ENCODE results near the gene COG5. TPM values are rescaled to one million over a fixed set of nuclear protein-coding genes. Genes with fewer than 3 reads are reported as not detected.

COG5 gene
- total RNA-seq, 4 donors from 2014 or later = 34.8 to 74.1 (median 41.2) TPM

DNA sequence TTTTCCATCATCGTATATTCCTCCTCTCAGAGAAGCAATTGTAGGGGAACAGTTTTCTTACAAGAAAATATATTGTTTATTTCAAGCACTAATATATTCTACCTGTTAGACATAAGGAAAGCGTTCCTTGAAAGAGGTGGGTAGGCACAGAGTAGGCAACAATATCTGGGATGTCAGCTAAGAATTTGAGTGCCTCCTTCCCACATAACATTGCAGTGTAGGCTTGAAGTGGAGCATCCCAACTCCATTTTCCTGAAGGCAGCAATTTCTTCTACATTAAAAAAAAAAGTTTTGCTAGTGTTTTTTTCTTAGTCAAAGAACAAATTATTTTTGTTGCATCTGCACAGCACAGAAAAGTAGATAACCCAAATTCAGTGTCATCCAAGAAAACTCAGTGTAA lies 37.1 kb upstream of the COG5 start:
- DNase-seq (ENCODE audit: low spot score) (no peak), ATAC-seq (ENCODE audit: low FRiP score) (no peak)
- TF ChIP-seq, protein P1, sequence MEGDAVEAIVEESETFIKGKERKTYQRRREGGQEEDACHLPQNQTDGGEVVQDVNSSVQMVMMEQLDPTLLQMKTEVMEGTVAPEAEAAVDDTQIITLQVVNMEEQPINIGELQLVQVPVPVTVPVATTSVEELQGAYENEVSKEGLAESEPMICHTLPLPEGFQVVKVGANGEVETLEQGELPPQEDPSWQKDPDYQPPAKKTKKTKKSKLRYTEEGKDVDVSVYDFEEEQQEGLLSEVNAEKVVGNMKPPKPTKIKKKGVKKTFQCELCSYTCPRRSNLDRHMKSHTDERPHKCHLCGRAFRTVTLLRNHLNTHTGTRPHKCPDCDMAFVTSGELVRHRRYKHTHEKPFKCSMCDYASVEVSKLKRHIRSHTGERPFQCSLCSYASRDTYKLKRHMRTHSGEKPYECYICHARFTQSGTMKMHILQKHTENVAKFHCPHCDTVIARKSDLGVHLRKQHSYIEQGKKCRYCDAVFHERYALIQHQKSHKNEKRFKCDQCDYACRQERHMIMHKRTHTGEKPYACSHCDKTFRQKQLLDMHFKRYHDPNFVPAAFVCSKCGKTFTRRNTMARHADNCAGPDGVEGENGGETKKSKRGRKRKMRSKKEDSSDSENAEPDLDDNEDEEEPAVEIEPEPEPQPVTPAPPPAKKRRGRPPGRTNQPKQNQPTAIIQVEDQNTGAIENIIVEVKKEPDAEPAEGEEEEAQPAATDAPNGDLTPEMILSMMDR (IDR thresholded peaks at IDR 0.05) = no peak

DNA sequence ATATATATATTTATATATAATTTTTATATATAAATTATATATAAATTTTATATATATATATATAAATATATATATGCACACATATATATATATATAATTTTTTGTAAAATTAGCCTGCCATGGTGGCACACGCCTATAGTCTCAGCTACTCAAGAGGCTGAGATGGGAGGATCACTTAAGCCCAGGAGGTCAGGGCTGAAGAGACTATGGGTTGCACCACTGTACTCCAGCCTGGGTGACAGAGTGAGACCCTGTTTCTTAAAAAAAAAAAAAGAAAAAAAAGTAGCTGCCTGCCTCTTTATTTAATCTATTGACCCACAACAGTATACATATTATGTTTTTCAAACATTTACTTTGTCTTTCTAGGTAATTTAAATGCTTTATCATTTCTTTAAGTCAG lies 35.5 kb upstream of the COG5 start:
- TF ChIP-seq, protein P1 (IDR thresholded peaks at IDR 0.05) = no peak
- no peak for ATAC-seq (ENCODE audit: low FRiP score)
- no peak for DNase-seq (ENCODE audit: low spot score)

DNA sequence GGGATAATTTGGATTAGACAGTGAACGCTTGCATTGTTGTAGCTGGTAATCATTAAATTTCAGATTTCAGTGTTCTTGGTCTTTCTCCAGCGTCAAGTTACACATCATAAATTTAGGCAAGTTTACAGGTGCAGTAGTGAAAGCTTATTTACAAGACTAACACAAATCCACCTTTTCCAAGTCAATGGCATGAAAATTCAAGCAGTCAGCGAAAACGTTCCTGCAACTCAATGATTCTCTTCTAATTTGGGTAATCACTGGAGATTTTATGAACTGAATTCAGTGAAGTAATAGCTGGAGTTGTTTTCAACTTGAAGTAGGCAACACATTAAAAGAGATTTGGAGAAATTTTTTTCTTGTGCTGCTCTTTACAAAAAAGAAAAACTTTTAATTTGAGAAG lies 34.2 kb upstream of the COG5 start:
- TF ChIP-seq, protein P1 (IDR thresholded peaks at IDR 0.05) = no peak
- DNase-seq (ENCODE audit: low spot score) (no peak), ATAC-seq (ENCODE audit: low FRiP score) (no peak)

DNA sequence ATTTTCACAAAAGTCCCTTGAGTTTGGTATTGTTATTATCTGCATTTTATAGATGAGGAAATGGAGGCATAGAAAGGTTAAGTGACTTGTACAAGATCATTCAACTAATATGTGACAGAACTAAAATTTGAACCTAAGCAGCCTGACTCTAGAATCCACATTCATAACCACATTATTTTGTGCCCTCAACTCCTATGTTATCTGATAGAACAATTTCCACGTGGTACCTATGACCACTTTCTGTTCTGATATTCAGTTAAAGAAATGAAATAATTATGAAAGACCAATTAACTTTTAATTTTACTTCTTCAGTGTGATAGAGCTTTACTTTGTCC lies 33.8 kb upstream of the COG5 start:
- ATAC-seq (ENCODE audit: low FRiP score) (no peak), DNase-seq (ENCODE audit: low spot score) (no peak)
- TF ChIP-seq, protein P1 (IDR thresholded peaks at IDR 0.05) = no peak

DNA sequence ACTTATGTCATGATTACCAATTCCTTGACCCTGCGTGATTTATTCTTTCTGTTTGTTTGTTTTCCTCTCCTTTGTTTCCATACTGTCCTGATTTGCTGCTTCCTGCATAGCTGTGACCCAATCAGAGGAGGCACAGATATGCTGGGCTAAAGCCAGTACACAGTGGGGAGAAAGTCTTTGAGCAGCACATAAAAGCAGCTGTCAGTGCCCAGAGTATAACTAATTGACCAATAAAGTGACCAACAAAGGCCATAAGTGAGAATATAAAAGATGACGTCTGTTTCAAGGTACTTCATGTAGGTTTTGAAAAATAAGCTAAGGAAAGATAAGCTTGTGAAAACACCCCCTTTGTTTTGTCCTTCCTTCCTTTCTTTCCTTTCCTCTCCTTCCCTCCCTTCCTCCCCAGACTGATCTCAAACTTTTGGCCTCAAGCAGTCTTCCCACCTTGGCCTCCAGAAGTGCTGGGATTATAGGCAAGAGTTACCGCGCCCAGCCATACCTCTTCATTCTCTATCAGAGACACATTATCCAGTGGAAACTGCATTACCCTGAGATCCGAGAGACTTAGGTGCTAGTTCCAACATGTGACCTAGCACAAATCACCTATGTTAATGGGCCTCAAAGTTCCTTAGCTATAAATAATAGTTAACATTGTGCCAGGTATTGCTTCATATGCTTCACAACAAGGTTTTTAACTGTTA lies 33.3 kb upstream of the COG5 start:
- TF ChIP-seq, protein P1 (IDR thresholded peaks at IDR 0.05) = no peak
- ATAC-seq (ENCODE audit: low FRiP score) = no peak
- DNase-seq (ENCODE audit: low spot score) = no peak

DNA sequence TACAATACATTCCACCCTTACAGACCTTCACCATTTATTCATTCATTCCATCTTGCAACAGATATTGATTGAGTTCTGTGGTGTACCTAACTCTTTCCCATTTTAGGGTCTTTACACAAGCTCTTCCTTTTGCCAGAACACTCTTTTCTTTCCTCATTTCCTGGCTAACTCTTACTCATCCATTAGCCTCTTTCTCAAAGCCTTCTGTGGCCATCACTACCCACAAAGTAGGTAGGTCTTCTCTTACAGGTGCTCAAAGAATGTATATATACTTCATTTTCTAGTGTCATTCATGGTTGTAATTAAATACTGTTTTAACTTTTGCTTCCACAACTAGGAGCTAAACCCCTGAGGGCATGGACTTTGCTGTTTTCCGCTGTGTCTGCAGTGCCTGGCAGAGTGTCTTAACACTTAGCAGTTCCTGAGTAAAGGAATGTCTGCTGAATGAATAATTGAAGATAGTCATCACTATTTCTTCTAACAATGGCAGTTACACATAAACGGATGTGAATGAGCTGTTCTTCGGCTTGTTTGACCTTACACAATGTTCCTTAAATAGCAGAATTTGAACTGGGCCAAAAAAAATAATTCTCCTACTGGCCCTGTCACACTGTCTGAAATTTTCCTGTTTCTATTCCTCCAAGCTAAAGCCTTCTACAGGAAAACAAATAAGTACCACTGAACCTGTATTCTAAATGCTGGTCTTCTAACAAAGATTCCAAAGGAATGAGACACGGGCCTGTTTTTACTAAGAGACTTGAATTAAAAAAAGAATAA lies 31.4 kb upstream of the COG5 start:
- TF ChIP-seq, protein P1 (IDR thresholded peaks at IDR 0.05) = no peak
- no peak for ATAC-seq (ENCODE audit: low FRiP score)
- DNase-seq (ENCODE audit: low spot score) = no peak

DNA sequence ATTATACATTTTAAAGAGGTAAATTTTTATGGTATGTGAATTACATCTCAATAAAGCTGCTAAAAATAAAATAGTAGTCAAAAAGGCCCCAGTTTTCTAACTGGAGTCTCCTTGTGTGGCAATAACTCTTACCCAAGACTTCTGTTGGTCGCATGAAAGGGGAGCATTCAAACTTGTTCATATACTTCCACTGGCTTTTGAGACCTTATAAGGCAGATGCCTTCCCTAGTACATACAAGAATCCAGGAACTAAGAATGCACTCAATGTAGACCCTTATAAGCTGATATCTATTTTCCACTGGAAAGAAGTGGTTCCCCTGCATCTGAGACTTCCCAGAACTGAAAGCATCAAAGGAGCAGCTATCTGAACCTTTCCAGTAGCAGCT lies 29.3 kb upstream of the COG5 start:
- TF ChIP-seq, protein P1 (IDR thresholded peaks at IDR 0.05) = no peak
- ATAC-seq (ENCODE audit: low FRiP score) (no peak), DNase-seq (ENCODE audit: low spot score) (no peak)
